Mesenchymal stem cell (in vitro differentiated cells and primary cell): ENCODE data around the gene MFF.

Experiments
- DNase-seq: peaks from one replicate; pipeline ENCODE4 v3.0.0-alpha.2; 2013
- H2AFZ ChIP-seq: one replicate; pipeline ENCODE4 v1.6.1; 2013; ENCODE audit warnings: low read depth, mild to moderate bottlenecking, control low read depth, inconsistent platforms, low read length, moderate library complexity
- H2AK5ac ChIP-seq: 2 replicates; pipeline ENCODE4 v1.6.1; 2013; ENCODE audit warnings: low read length, moderate library complexity, mild to moderate bottlenecking, inconsistent platforms; ENCODE audit not compliant: severe bottlenecking
- H2BK120ac ChIP-seq: one replicate; pipeline ENCODE4 v1.6.1; 2013; ENCODE audit warnings: low read depth, mild to moderate bottlenecking, inconsistent platforms, low read length, moderate library complexity
- H2BK12ac ChIP-seq, 2 experiments: one replicate each; pipeline ENCODE4 v1.6.1; 2013; ENCODE audit warnings: inconsistent platforms in 2 of 2, low read length in 2 of 2, mild to moderate bottlenecking in 2 of 2, moderate library complexity in 2 of 2, control low read depth in 1 of 2
- H2BK15ac ChIP-seq: one replicate; pipeline ENCODE4 v1.6.1; 2013; ENCODE audit warnings: mild to moderate bottlenecking, low read depth, inconsistent platforms; ENCODE audit not compliant: poor library complexity, severe bottlenecking
- H2BK5ac ChIP-seq: 2 replicates; pipeline ENCODE4 v1.6.1; 2013; ENCODE audit warnings: low read depth, mild to moderate bottlenecking, low read length, control low read depth, inconsistent platforms; ENCODE audit not compliant: poor library complexity, severe bottlenecking
- H3K14ac ChIP-seq, 2 experiments: one replicate each; pipeline ENCODE4 v1.6.1; 2013; ENCODE audit warnings: inconsistent platforms in 2 of 2, low read length in 2 of 2, control low read depth in 1 of 2, mild to moderate bottlenecking in 1 of 2, moderate library complexity in 1 of 2
- H3K18ac ChIP-seq, 2 experiments: one replicate each; pipeline ENCODE4 v1.6.1; 2013; ENCODE audit warnings: inconsistent platforms in 2 of 2, low read length in 2 of 2, control low read depth in 1 of 2, low read depth in 1 of 2, mild to moderate bottlenecking in 1 of 2
- H3K23ac ChIP-seq, 2 experiments: one replicate each; pipeline ENCODE4 v1.6.1; 2013; ENCODE audit warnings: inconsistent platforms in 2 of 2, low read length in 2 of 2, mild to moderate bottlenecking in 2 of 2, moderate library complexity in 2 of 2, control low read depth in 1 of 2
- H3K27ac ChIP-seq: 2 replicates; pipeline ENCODE4 v1.5.1; 2013; ENCODE audit warnings: mild to moderate bottlenecking, moderate library complexity, low read length, control low read depth, inconsistent platforms; ENCODE audit not compliant: poor library complexity, severe bottlenecking
- H3K27me3 ChIP-seq, 2 experiments: 2 replicates each; pipeline versions ENCODE4 v1.6.1 to v1.7.0; 2013; ENCODE audit warnings: low read length in 2 of 2, mild to moderate bottlenecking in 2 of 2, moderate library complexity in 2 of 2, control low read depth in 1 of 2, inconsistent platforms in 1 of 2; ENCODE audit not compliant: control insufficient read depth in 1 of 2, insufficient read depth in 1 of 2
- H3K36me3 ChIP-seq, 2 experiments: 2 replicates each; pipeline versions ENCODE4 v1.6.1 to v1.7.0; 2013; ENCODE audit warnings: low read length in 2 of 2, control low read depth in 1 of 2, inconsistent platforms in 1 of 2, low read depth in 1 of 2, mild to moderate bottlenecking in 1 of 2; ENCODE audit not compliant: insufficient read depth in 2 of 2, control insufficient read depth in 1 of 2
- H3K4ac ChIP-seq, 2 experiments: one replicate each; pipeline ENCODE4 v1.6.1; 2013; ENCODE audit warnings: inconsistent platforms in 2 of 2, low read length in 2 of 2, mild to moderate bottlenecking in 2 of 2, moderate library complexity in 2 of 2, control low read depth in 1 of 2, low read depth in 1 of 2
- H3K4me1 ChIP-seq: 2 replicates; pipeline ENCODE4 v1.6.1; 2013; ENCODE audit warnings: low read depth, low read length, control low read depth; ENCODE audit not compliant: control insufficient read depth, insufficient read depth
- H3K4me2 ChIP-seq: 2 replicates; pipeline ENCODE4 v1.6.1; 2013; ENCODE audit warnings: low read length, mild to moderate bottlenecking, inconsistent platforms; ENCODE audit not compliant: poor library complexity, severe bottlenecking
- H3K4me3 ChIP-seq, 2 experiments: 2 replicates each; pipeline versions ENCODE4 v1.5.1 to v1.7.0; 2013; ENCODE audit warnings: low read length in 2 of 2, mild to moderate bottlenecking in 2 of 2, control low read depth in 1 of 2, low read depth in 1 of 2; ENCODE audit not compliant: insufficient read depth in 1 of 2
- H3K79me1 ChIP-seq: replicated peaks from 2 replicates; pipeline ENCODE4 v1.6.1; 2013; ENCODE audit warnings: mild to moderate bottlenecking, control low read depth, low read length, inconsistent platforms; ENCODE audit not compliant: poor library complexity, severe bottlenecking
- H3K9ac ChIP-seq: 2 replicates; pipeline ENCODE4 v1.7.0; 2013; ENCODE audit warnings: mild to moderate bottlenecking, low read length, moderate library complexity
- H3K9me3 ChIP-seq: 2 replicates; pipeline ENCODE4 v1.7.0; 2013; ENCODE audit warnings: mild to moderate bottlenecking, low read length; ENCODE audit not compliant: control insufficient read depth
- H4K8ac ChIP-seq: one replicate; pipeline ENCODE4 v1.6.1; 2013; ENCODE audit warnings: inconsistent platforms, mild to moderate bottlenecking, low read length, moderate library complexity
- H4K91ac ChIP-seq: one replicate; pipeline ENCODE4 v1.6.1; 2013; ENCODE audit warnings: mild to moderate bottlenecking, low read length, inconsistent platforms
- WGBS: methylation state at CpG from one replicate; pipeline ENCODE4 v1.1.7; 2013; ENCODE audit warnings: mixed read lengths; 5-methylcytosine and 5-hydroxymethylcytosine counted together

Gene MFF

GRCh38 chr2:227367427-227367795, 42.4 kb downstream of the MFF start:
- Histone ChIP-seq H3K36me3 (no peaks in the 10 kb centered on the region), H4K8ac (no peak overlapping the region), H3K27ac (no peak overlapping the region), H3K14ac (no peak overlapping the region), H3K4ac (no peak overlapping the region), H2BK15ac (no peak overlapping the region), H3K27me3 (no peaks in the 10 kb centered on the region), H2AFZ (no peak overlapping the region), H3K4me2 (no peak overlapping the region), H3K23ac (no peak overlapping the region), H3K4me3 (peak overlapping the region in 1 of 2 experiments; percentile 11), H2BK12ac (no peak overlapping the region), H3K18ac (no peak overlapping the region), H3K9me3 (no peaks in the 10 kb centered on the region), H3K9ac (peak overlapping the region; percentile 76), H2BK5ac (no peak overlapping the region), H3K4me1 (peaks cover 2% of the 10 kb centered on the region), H4K91ac (no peak overlapping the region), H2AK5ac (no peak overlapping the region), H2BK120ac (no peak overlapping the region), H3K79me1 (no peaks in the 10 kb centered on the region)
- WGBS: 99% methylated on average over 3 of the region's 3 CpGs
- no peak for DNase-seq

- WGBS: 100% methylated on average over 3 of the region's 5 CpGs
- no peak overlapping the region for H2BK12ac ChIP-seq
- H4K8ac ChIP-seq: no peak overlapping the region
- no peaks in the 10 kb centered on the region for H3K27me3 ChIP-seq
- no peak overlapping the region for H3K9ac ChIP-seq
- no peak overlapping the region for H2AFZ ChIP-seq
- no peak overlapping the region for H2AK5ac ChIP-seq
- no peaks in the 10 kb centered on the region for H3K36me3 ChIP-seq
- H3K9me3 ChIP-seq: no peaks in the 10 kb centered on the region
- no peak overlapping the region for H2BK120ac ChIP-seq
- no peak overlapping the region for H4K91ac ChIP-seq
- H3K14ac ChIP-seq: no peak overlapping the region
- H3K4me1 ChIP-seq: peaks cover 2% of the 10 kb centered on the region
- no peak overlapping the region for H3K18ac ChIP-seq
- no peak overlapping the region for H2BK5ac ChIP-seq
- no peak overlapping the region for H3K4me3 ChIP-seq
- no peaks in the 10 kb centered on the region for H3K79me1 ChIP-seq
- no peak overlapping the region for H2BK15ac ChIP-seq
- no peak overlapping the region for H3K4me2 ChIP-seq
- no peak for DNase-seq
- H3K27ac ChIP-seq: no peak overlapping the region
- H3K23ac ChIP-seq: no peak overlapping the region
- H3K4ac ChIP-seq: no peak overlapping the region
Measured at GRCh38 chr2:227368574-227368973, 43.5 kb downstream of the MFF start.

- no peaks in the 10 kb centered on the region for H3K79me1 ChIP-seq
- no peak overlapping the region for H2AK5ac ChIP-seq
- no peak overlapping the region for H3K18ac ChIP-seq
- no peak overlapping the region for H3K23ac ChIP-seq
- no peak overlapping the region for H3K4me3 ChIP-seq
- H3K27ac ChIP-seq: no peak overlapping the region
- H2AFZ ChIP-seq: no peak overlapping the region
- no peak overlapping the region for H2BK12ac ChIP-seq
- H2BK5ac ChIP-seq: no peak overlapping the region
- DNase-seq: no peak
- no peak overlapping the region for H2BK15ac ChIP-seq
- no peaks in the 10 kb centered on the region for H3K9me3 ChIP-seq
- peaks cover 2% of the 10 kb centered on the region for H3K4me1 ChIP-seq
- H3K4me2 ChIP-seq: no peak overlapping the region
- no peak overlapping the region for H3K14ac ChIP-seq
- no peak overlapping the region for H3K9ac ChIP-seq
- 91% methylated on average over 8 of the region's 8 CpGs for WGBS
- H3K36me3 ChIP-seq: no peaks in the 10 kb centered on the region
- H4K8ac ChIP-seq: no peak overlapping the region
- no peak overlapping the region for H4K91ac ChIP-seq
- H3K27me3 ChIP-seq: no peaks in the 10 kb centered on the region
- no peak overlapping the region for H2BK120ac ChIP-seq
- no peak overlapping the region for H3K4ac ChIP-seq
Measured at GRCh38 chr2:227370092-227370491, 45.0 kb downstream of the MFF start.

GRCh38 chr2:227370791-227371312, 45.8 kb downstream of the MFF start:
- Histone ChIP-seq H3K27me3 (no peaks in the 10 kb centered on the region), H4K91ac (no peak overlapping the region), H3K27ac (no peak overlapping the region), H3K4me3 (peak overlapping the region in 1 of 2 experiments; percentile 15), H2BK15ac (no peak overlapping the region), H3K4me1 (peaks cover 2% of the 10 kb centered on the region), H3K9ac (peak overlapping the region; percentile 47), H2BK12ac (no peak overlapping the region), H3K4me2 (no peak overlapping the region), H3K36me3 (no peaks in the 10 kb centered on the region), H4K8ac (no peak overlapping the region), H3K18ac (no peak overlapping the region), H3K14ac (no peak overlapping the region), H2AFZ (no peak overlapping the region), H3K23ac (no peak overlapping the region), H3K4ac (no peak overlapping the region), H2AK5ac (no peak overlapping the region), H3K9me3 (no peaks in the 10 kb centered on the region), H2BK120ac (no peak overlapping the region), H2BK5ac (no peak overlapping the region), H3K79me1 (no peaks in the 10 kb centered on the region)
- 85% methylated on average over 7 of the region's 9 CpGs for WGBS
- DNase-seq: no peak
